Fibroblast of upper back skin (primary cell): ENCODE measurements around the gene CAPZB.
A peak's percentile ranks its signal among the peaks of the same experiment; 100 is the strongest.

ENCODE experiments used
- DNase-seq: peaks from one replicate; pipeline ENCODE4 v3.0.0-alpha.2; 2013

The CAPZB gene

GRCh38 chr1:19447550-19447949 lies 37.8 kb downstream of the CAPZB start:
- no peak for DNase-seq

GRCh38 chr1:19445417-19446342 lies 39.7 kb downstream of the CAPZB start:
- no peak for DNase-seq

GRCh38 chr1:19444296-19445021 lies 40.9 kb downstream of the CAPZB start:
- DNase-seq, result no peak

- no peak for DNase-seq
Measured at GRCh38 chr1:19443326-19443725, 42.0 kb downstream of the CAPZB start.

- no peak for DNase-seq
Measured at GRCh38 chr1:19442154-19443096, 42.9 kb downstream of the CAPZB start.

GRCh38 chr1:19441048-19441780 lies 44.1 kb downstream of the CAPZB start:
- DNase-seq, result no peak

GRCh38 chr1:19439464-19440171 lies 45.7 kb downstream of the CAPZB start:
- no peak for DNase-seq

GRCh38 chr1:19438516-19439195 lies 46.7 kb downstream of the CAPZB start:
- no peak for DNase-seq

GRCh38 chr1:19437891-19438294 lies 47.4 kb downstream of the CAPZB start:
- DNase-seq, result no peak

GRCh38 chr1:19436716-19437476 lies 48.4 kb downstream of the CAPZB start:
- no peak for DNase-seq

- peak; percentile 49 for DNase-seq
Measured at GRCh38 chr1:19435851-19436455, 49.4 kb downstream of the CAPZB start.

GRCh38 chr1:19435181-19435580 lies 50.2 kb downstream of the CAPZB start:
- DNase-seq, result peak; percentile 72

- DNase-seq, result peak; percentile 40
Measured at GRCh38 chr1:19433719-19433998, 51.7 kb downstream of the CAPZB start.

- no peak for DNase-seq
Measured at GRCh38 chr1:19432943-19433718, 52.2 kb downstream of the CAPZB start.

- peak; percentile 52 for DNase-seq
Measured at GRCh38 chr1:19430121-19431068, 54.9 kb downstream of the CAPZB start.

- DNase-seq, result no peak
Measured at GRCh38 chr1:19429611-19430010, 55.7 kb downstream of the CAPZB start.

- DNase-seq, result no peak
Measured at GRCh38 chr1:19427087-19427781, 58.1 kb downstream of the CAPZB start.
